AG04450 (cell line): ENCODE results near the gene B4GALT6. TPM values are rescaled to one million over a fixed set of nuclear protein-coding genes. Genes with fewer than 3 reads are reported as not detected.

Source experiments
- CTCF ChIA-PET: fragments of 300-600, 350-600 bp; formaldehyde crosslinking; extraction: SDS; loops from one replicate; lab custom pipeline; 2022; ENCODE audit warnings: antibody characterized with exemption, inconsistent platforms; lab: Charles Lee
- POLR2A ChIA-PET: fragments of 350-600 bp; formaldehyde crosslinking; extraction: SDS; loops from one replicate; lab custom pipeline; 2021; ENCODE audit warnings: antibody characterized with exemption, inconsistent platforms; lab: Yijun Ruan, JAX
- DNase-seq: peaks from one replicate; pipeline ENCODE4 v3.0.0-alpha.2; 2011; ENCODE audit warnings: low read depth, low spot score
- H3K27ac ChIP-seq: one replicate; pipeline ENCODE4 v1.5.1; 2012; ENCODE audit warnings: low read depth, low read length, control low read depth
- H3K27me3 ChIP-seq: one replicate; pipeline ENCODE4 v1.6.0; 2012; ENCODE audit warnings: low read length; ENCODE audit not compliant: control insufficient read depth, insufficient read depth
- H3K4me3 ChIP-seq: 2 replicates; pipeline ENCODE4 v1.5.1; 2011; ENCODE audit warnings: mild to moderate bottlenecking, low read depth, low read length, control low read depth
- H3K9me3 ChIP-seq: 2 replicates; pipeline ENCODE4 v1.5.1; 2012; ENCODE audit warnings: low read length; ENCODE audit not compliant: control insufficient read depth, insufficient read depth
- polyA plus RNA-seq: library from polyadenylated mRNA; depleted of rRNA; stranded (reverse); fragments of >200 nt; gene quantifications from 2 replicates; pipeline ENCODE4 v1.2.3, GENCODE V29; 2011
- TF ChIP-seq, protein P1 (sequence below): IDR thresholded peaks from 2 replicates; pipeline ENCODE4 v1.5.1; 2011; ENCODE audit warnings: low read depth, low read length, control low read depth, inconsistent platforms

Gene B4GALT6
- polyA plus RNA-seq, 1 experiment, result 0.40 TPM

DNA sequence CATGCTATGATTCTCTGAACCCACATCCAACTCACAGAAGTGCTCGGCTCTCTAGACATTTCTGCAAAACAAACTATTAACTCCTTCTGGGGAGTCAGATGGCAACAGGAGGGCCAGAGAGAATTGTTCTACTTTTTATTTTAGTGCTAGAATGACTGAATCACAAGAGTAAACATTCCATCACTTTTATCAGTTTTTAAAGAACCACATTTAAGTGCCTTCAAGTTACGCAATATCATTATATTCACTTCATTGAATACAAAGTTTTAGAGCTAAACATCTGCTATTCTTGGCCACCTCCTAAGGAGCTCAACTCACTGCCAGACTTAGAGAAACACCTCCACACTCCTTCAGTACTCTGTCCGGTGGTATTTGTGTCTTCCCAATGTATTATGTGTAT is 22.4 kb downstream of the B4GALT6 start:
- ChIA-PET CTCF (no interaction called here), POLR2A (no interaction called here)
- DNase-seq, result no peak
- no peak overlapping the region for H3K4me3 ChIP-seq
- TF ChIP-seq, protein P1, sequence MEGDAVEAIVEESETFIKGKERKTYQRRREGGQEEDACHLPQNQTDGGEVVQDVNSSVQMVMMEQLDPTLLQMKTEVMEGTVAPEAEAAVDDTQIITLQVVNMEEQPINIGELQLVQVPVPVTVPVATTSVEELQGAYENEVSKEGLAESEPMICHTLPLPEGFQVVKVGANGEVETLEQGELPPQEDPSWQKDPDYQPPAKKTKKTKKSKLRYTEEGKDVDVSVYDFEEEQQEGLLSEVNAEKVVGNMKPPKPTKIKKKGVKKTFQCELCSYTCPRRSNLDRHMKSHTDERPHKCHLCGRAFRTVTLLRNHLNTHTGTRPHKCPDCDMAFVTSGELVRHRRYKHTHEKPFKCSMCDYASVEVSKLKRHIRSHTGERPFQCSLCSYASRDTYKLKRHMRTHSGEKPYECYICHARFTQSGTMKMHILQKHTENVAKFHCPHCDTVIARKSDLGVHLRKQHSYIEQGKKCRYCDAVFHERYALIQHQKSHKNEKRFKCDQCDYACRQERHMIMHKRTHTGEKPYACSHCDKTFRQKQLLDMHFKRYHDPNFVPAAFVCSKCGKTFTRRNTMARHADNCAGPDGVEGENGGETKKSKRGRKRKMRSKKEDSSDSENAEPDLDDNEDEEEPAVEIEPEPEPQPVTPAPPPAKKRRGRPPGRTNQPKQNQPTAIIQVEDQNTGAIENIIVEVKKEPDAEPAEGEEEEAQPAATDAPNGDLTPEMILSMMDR, result no peak
- H3K9me3 ChIP-seq, result no peaks in the 10 kb centered on the region
- H3K27ac ChIP-seq, result no peak overlapping the region
- H3K27me3 ChIP-seq, result no peaks in the 10 kb centered on the region

DNA sequence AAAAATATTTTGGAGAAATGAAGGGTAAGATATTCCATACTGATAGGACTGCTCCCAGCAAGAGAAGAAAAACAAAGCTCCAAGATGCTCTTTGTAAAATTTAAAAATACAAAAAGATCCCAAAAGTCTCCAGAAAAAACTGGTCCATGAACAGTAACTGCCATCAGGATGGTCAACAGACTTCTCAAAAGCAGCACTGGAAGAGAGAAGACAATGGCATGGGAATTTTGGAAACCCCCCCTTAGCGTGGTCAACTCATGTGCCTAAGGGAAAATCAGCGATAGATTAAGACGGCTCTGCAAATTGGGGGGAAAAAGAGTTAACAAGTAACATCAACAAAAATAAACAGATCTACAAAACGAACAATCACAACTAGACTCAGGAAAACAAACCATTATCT is 23.6 kb downstream of the B4GALT6 start:
- H3K27ac ChIP-seq, result no peak overlapping the region
- no peak overlapping the region for H3K4me3 ChIP-seq
- POLR2A ChIA-PET, result no interaction called here
- H3K27me3 ChIP-seq, result no peaks in the 10 kb centered on the region
- TF ChIP-seq, protein P1, result no peak
- H3K9me3 ChIP-seq, result no peaks in the 10 kb centered on the region
- CTCF ChIA-PET, result no interaction called here
- no peak for DNase-seq

DNA sequence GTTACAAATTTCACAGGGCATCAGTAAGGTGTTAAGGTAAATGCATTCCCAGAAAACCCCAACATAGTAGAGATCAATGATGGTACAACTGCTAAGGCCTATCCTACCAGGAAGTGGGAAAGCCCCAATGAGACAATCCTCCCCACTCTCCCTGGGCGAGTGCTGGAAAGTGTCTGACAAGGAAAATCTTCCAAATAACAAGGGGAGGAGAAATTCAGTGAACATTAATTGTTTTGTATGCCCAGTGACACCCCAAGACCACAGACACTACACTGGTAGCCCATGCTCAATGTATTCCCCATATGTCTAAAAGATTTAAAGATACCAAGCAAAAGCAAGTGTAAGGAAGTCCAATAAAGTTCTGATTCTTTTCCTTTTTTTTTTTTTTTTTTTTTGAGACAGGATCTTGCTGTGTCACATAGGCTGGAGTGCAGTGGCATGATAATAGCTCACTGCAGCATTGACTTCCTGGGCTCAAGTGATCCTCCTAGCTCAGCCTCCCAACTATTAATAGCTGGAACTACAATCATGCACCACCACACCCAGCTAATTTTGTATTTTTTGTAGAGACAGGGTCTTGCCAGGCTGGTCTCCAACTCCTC is 24.7 kb downstream of the B4GALT6 start:
- DNase-seq, result no peak
- TF ChIP-seq, protein P1, result no peak
- Histone ChIP-seq H3K4me3 (no peak overlapping the region), H3K27me3 (no peaks in the 10 kb centered on the region), H3K27ac (no peak overlapping the region), H3K9me3 (no peaks in the 10 kb centered on the region)
- ChIA-PET CTCF (no interaction called here), POLR2A (no interaction called here)

DNA sequence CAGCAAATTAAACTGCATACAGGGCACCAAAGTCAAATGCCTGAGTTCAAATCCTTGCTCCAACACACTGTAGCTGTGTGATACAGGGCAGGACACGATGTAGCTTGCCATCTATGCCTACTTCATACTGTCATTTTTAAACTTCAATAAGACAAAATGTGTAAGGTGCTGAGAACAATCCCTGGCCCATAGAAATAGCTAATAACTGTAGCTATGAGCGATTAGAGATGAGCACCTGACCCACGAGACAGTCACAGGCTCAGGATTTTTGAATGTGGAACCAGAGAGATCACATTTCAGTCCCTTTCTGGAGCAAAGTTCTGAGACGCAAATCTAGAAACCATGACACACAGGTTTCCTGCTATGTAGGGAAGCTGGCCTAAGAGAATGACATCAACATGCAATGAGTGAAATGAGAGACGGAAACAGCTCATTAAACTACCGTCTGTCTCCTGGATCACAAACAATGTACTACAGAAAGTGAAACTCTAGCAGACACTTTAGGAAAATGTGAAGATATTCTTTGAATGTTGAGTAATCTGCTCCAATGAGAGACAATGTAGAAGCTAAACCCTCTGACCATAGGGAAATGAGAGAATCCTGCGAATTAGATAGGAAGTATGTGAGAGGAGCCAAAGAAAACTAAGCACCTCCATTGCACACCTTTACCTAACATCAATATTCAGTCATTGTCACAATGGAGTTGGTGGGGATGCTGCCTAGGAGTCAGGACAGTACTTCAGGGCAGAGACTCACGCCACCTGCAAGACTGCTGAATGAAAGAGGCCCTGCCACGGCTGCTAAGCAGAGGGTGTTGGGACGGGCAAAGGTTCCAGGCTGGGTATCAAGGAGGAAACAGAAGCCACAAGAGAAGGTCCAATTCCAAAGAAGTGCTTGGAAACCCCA is 25.5 kb downstream of the B4GALT6 start:
- TF ChIP-seq, protein P1, result no peak
- H3K4me3 ChIP-seq, result no peak overlapping the region
- H3K27ac ChIP-seq, result no peak overlapping the region
- DNase-seq, result no peak
- ChIA-PET POLR2A (no interaction called here), CTCF (interaction anchor here (0.5 kb wide), 1 partner anchor 480 kb away, joined by 4 read pairs; no protein-coding TSS in a partner anchor)
- H3K9me3 ChIP-seq, result no peaks in the 10 kb centered on the region
- no peaks in the 10 kb centered on the region for H3K27me3 ChIP-seq
